Hepatocyte (in vitro differentiated cells): ENCODE results near the gene RBBP6.

Experiments
- EZH2 ChIP-seq: fragments of 200-600 bp; sonication (generic); IDR thresholded peaks from 2 replicates; pipeline ENCODE4 v1.6.1; 2016; ENCODE audit warnings: antibody characterized with exemption, mild to moderate bottlenecking, borderline replicate concordance
- TF ChIP-seq, protein P1 (sequence below): fragments of 200-600 bp; sonication (generic); IDR thresholded peaks from 2 replicates; pipeline ENCODE4 v1.5.1; 2016; ENCODE audit warnings: antibody characterized with exemption, mild to moderate bottlenecking; ENCODE audit not compliant: poor library complexity

DNA sequence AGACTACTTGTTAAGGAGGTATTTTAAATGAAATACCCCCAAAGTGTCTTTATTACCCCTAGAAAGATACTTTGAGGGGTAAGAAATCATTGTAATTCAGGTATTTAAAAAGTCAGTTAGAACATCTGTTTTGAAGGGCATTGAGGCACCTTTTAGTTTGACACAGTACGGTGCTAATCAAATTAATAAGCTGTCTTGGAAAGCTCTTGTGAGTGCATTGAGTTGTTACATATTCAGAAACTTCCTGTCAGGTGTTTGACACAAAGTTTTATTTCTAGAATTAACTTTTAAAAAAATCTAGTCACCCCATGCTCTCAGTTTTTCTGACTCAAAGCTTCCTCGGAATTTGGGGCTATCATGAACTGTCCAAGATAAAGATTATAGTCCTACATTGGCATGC, 4.6 kb downstream of the RBBP6 start:
- TF ChIP-seq, protein P1, sequence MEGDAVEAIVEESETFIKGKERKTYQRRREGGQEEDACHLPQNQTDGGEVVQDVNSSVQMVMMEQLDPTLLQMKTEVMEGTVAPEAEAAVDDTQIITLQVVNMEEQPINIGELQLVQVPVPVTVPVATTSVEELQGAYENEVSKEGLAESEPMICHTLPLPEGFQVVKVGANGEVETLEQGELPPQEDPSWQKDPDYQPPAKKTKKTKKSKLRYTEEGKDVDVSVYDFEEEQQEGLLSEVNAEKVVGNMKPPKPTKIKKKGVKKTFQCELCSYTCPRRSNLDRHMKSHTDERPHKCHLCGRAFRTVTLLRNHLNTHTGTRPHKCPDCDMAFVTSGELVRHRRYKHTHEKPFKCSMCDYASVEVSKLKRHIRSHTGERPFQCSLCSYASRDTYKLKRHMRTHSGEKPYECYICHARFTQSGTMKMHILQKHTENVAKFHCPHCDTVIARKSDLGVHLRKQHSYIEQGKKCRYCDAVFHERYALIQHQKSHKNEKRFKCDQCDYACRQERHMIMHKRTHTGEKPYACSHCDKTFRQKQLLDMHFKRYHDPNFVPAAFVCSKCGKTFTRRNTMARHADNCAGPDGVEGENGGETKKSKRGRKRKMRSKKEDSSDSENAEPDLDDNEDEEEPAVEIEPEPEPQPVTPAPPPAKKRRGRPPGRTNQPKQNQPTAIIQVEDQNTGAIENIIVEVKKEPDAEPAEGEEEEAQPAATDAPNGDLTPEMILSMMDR, result no peak
- no peak for TF ChIP-seq EZH2
